ENCODE measurements around the gene UVRAG. TPM values are rescaled to one million over a fixed set of nuclear protein-coding genes. Genes with fewer than 3 reads are reported as not detected.

Gene UVRAG
- total RNA-seq, 1 donor from 2014 or later = 103 TPM

DNA sequence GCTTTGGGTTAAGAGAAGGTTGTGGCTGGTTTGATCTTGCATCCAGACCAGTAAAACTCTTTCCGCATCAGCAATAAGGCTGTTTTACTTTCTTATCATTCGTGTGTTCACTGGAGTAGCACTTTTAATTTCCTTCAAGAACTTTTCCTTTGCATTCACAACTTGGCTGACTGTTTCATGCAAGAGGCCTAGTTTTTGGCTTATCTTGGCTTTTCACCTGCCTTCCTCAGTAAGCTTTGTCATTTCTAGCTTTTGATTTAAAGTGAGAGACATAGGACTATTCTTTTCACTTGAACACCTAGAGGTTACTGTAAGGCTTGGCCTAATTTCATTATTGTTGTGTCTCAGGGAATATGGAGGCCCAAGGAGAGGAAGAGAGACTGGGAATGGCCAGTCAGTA lies 144.5 kb downstream of the UVRAG start:
- ChIA-PET CTCF (interaction anchor here (1.0 kb wide), 1 partner anchor 62 kb away, joined by 3 read pairs; no protein-coding TSS in a partner anchor), POLR2A (no interaction called here)
- no peaks in the 10 kb centered on the region for H3K9me3 Mint-ChIP-seq
- H3K27me3 Mint-ChIP-seq = no peaks in the 10 kb centered on the region
- intact Hi-C loops (cut with micrococcal nuclease) = no loop called here
- H3K27ac Mint-ChIP-seq = peak overlapping the region; percentile 32
- H3K4me1 Mint-ChIP-seq = peaks cover 30% of the 10 kb centered on the region
- no peak overlapping the region for H3K4me3 Mint-ChIP-seq
- H3K36me3 Mint-ChIP-seq (ENCODE audit: low read depth) = peaks cover 63% of the 10 kb centered on the region
- TF ChIP-seq, protein P1, sequence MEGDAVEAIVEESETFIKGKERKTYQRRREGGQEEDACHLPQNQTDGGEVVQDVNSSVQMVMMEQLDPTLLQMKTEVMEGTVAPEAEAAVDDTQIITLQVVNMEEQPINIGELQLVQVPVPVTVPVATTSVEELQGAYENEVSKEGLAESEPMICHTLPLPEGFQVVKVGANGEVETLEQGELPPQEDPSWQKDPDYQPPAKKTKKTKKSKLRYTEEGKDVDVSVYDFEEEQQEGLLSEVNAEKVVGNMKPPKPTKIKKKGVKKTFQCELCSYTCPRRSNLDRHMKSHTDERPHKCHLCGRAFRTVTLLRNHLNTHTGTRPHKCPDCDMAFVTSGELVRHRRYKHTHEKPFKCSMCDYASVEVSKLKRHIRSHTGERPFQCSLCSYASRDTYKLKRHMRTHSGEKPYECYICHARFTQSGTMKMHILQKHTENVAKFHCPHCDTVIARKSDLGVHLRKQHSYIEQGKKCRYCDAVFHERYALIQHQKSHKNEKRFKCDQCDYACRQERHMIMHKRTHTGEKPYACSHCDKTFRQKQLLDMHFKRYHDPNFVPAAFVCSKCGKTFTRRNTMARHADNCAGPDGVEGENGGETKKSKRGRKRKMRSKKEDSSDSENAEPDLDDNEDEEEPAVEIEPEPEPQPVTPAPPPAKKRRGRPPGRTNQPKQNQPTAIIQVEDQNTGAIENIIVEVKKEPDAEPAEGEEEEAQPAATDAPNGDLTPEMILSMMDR (IDR thresholded peaks at IDR 0.05) = no peak
- ATAC-seq (ENCODE audit: low read depth) = no peak
- DNase-seq = no peak

DNA sequence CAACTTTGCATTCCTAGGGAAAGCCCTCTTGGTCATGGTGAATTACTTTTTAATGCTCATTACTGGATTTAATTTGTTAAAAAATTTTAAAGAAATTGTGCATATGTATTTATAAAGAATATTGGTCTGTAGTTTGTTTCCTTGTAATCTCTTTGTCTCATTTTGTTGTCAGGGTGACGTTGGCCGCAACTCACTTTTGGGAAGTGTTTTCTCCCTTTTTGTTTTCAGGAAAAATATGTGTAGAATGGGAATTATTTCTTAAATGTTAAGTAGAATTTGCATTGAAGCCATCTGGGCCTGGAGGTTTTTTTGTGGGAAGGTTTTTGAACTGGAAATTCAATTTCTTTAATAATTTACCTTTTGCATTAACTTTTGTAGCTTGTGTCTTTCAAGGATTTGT lies 149.1 kb downstream of the UVRAG start:
- ChIA-PET CTCF (no interaction called here), POLR2A (no interaction called here)
- intact Hi-C loops (cut with micrococcal nuclease) = no loop called here
- Mint-ChIP-seq H3K27ac (no peak overlapping the region), H3K4me1 (peaks cover 39% of the 10 kb centered on the region), H3K27me3 (no peaks in the 10 kb centered on the region), H3K4me3 (no peak overlapping the region), H3K36me3 (ENCODE audit: low read depth) (peaks cover 59% of the 10 kb centered on the region), H3K9me3 (no peaks in the 10 kb centered on the region)
- no peak for ATAC-seq (ENCODE audit: low read depth)
- TF ChIP-seq, protein P1 (IDR thresholded peaks at IDR 0.05) = no peak
- DNase-seq = no peak

DNA sequence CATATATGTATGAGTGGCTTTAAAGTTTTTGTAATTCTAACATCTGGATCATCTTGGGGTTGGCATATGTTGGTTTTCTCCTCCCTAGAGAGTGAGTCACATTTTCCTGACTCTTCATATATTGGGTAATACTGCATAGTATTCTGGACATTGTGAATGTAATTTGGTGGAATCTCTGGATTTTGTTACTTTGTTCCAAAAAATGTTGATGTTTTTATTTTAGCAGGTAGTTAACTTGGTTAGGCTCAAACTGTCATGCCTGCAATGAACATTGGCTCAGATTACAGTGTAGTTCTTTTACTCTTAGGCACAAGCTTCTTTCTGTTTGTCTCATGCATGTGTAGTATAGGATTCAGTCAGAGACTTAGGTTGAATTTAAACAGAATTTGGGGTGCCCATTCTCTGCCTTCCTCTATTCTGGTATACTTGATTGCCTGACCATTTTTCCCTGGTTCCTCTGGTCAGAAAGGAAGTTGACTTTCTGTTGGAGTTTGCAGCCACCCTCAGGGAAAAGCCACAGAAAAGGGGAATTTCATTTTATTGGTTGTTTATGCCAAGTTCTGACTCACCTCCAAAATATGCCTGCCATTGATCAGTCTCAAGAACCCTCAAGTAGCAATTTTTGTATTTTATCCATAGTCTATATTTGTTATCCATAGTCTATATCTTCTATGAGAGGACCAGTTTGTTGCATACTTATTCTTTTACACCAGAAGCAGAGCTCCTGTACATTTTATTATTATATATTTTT lies 151.7 kb downstream of the UVRAG start:
- no peaks in the 10 kb centered on the region for H3K27me3 Mint-ChIP-seq
- TF ChIP-seq, protein P1 (IDR thresholded peaks at IDR 0.05) = no peak
- peaks cover 59% of the 10 kb centered on the region for H3K36me3 Mint-ChIP-seq (ENCODE audit: low read depth)
- intact Hi-C loops (cut with micrococcal nuclease) = no loop called here
- H3K4me3 Mint-ChIP-seq = no peak overlapping the region
- DNase-seq = no peak
- H3K27ac Mint-ChIP-seq = no peak overlapping the region
- H3K9me3 Mint-ChIP-seq = no peaks in the 10 kb centered on the region
- no peak for ATAC-seq (ENCODE audit: low read depth)
- peaks cover 43% of the 10 kb centered on the region for H3K4me1 Mint-ChIP-seq
- ChIA-PET CTCF (interaction anchor here (1.1 kb wide), 1 partner anchor 185 kb away, joined by 3 read pairs; no protein-coding TSS in a partner anchor), POLR2A (no interaction called here)

DNA sequence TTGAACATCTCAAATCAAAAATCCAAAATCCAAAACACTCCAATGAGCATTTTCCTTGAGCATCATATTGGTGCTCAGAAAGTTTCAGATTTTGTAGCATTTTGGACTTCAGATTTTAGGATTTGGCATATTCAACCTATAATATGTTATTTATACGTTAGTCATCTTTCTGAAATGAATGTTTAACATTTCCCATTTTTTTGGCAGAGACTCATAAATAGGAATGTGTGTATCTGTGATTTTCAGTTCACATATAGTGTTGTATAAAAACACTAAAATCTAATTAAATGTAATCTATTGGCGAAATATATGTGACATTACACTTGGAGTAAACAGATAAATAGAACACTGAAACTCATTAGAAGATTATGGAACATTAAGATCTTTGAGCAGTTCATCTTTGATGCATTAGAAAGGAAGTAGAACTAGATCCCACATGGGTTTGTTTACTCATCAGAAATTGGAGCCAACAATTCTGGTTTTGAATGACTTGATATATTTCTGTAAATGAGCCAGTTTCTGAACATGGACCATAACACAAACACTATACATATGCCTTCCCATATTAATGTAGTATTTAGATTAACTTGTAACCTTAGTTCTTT lies 153.1 kb downstream of the UVRAG start:
- no peak overlapping the region for H3K4me3 Mint-ChIP-seq

More for the DNA sequence above, 153.1 kb downstream of the UVRAG start:
- DNase-seq (no peak), ATAC-seq (ENCODE audit: low read depth) (no peak)
- no peak overlapping the region for H3K27ac Mint-ChIP-seq
- ChIA-PET POLR2A (no interaction called here), CTCF (interaction anchor here (1.1 kb wide), 1 partner anchor 184 kb away, joined by 3 read pairs; no protein-coding TSS in a partner anchor)
- peaks cover 5% of the 10 kb centered on the region for H3K9me3 Mint-ChIP-seq
- H3K36me3 Mint-ChIP-seq (ENCODE audit: low read depth) = peaks cover 62% of the 10 kb centered on the region
- TF ChIP-seq, protein P1 (IDR thresholded peaks at IDR 0.05) = no peak
- no peaks in the 10 kb centered on the region for H3K27me3 Mint-ChIP-seq
- H3K4me1 Mint-ChIP-seq = peaks cover 49% of the 10 kb centered on the region
- intact Hi-C loops (cut with micrococcal nuclease) = no loop called here
